Gastroesophageal sphincter (tissue), 3 donors: ENCODE results near the gene GIMAP1.

Source experiments
- CTCF ChIP-seq, 4 experiments: fragments of 200-600 bp in 2 of 4; fragments of 450-650 bp in 2 of 4; sonication (generic) in 1 of 4; IDR thresholded peaks; one replicate each; pipeline ENCODE4 v1.5.1; 2017 to 2019; ENCODE audit warnings: antibody characterized with exemption in 4 of 4, mild to moderate bottlenecking in 2 of 4, moderate library complexity in 2 of 4
- EP300 ChIP-seq: sonication (generic); formaldehyde crosslinking; IDR thresholded peaks from one replicate; pipeline ENCODE4 v1.6.1; 2017; ENCODE audit warnings: antibody characterized with exemption, mild to moderate bottlenecking
- POLR2AphosphoS5 ChIP-seq: sonication (generic); formaldehyde crosslinking; IDR thresholded peaks from one replicate; pipeline ENCODE4 v1.6.1; 2017; ENCODE audit warnings: antibody characterized with exemption

DNA sequence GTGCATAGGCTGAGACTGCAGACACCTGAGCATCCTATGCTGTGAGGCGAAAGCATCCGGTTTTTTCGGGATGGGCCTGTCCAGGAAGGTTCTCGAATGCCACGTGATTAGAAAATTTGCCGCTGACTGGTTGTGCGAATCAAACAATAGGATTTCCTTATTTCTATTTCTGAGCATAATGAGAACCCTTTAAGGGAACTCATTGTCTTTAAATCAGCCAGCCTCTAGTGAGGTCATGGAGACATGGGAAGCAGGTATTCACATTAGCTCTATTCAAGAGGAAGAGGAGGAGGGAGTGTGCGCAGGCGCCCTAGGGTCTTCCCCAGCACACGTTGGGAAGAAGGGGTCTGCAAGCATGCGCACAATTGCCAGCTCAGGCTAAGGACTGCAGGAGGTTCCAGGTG is 5.6 kb downstream of the GIMAP1 start:
- no peak for TF ChIP-seq CTCF (IDR thresholded peaks at IDR 0.05)
- no peak for TF ChIP-seq EP300
- no peak for TF ChIP-seq POLR2AphosphoS5
